ENCODE results near the gene GLYATL3.

DNA sequence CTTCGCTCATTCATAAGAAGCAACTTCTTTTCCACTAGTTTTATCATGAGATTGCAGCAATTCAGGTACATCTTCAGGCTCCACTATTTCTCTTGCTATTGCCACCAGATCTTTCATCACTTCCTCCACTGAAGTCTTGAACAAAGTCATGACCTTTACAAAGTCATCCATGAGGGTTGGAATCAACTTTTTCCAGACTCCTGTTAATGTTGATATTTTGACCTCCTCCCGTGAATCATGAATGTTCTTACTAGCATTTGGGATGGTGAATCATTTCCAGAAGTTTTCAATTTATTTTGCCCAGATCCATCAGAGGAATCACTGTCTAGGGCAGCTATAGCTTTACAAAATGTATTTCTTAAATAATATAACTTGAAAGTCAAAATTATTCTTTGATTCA, 35.0 kb upstream of the GLYATL3 start:
- TF ChIP-seq, protein P1, sequence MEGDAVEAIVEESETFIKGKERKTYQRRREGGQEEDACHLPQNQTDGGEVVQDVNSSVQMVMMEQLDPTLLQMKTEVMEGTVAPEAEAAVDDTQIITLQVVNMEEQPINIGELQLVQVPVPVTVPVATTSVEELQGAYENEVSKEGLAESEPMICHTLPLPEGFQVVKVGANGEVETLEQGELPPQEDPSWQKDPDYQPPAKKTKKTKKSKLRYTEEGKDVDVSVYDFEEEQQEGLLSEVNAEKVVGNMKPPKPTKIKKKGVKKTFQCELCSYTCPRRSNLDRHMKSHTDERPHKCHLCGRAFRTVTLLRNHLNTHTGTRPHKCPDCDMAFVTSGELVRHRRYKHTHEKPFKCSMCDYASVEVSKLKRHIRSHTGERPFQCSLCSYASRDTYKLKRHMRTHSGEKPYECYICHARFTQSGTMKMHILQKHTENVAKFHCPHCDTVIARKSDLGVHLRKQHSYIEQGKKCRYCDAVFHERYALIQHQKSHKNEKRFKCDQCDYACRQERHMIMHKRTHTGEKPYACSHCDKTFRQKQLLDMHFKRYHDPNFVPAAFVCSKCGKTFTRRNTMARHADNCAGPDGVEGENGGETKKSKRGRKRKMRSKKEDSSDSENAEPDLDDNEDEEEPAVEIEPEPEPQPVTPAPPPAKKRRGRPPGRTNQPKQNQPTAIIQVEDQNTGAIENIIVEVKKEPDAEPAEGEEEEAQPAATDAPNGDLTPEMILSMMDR (optimal IDR thresholded peaks at IDR 0.05 in 1 of 3, IDR thresholded peaks at IDR 0.05 in 1 of 3, conservative IDR thresholded peaks at IDR 0.05 in 1 of 3; ENCODE audit: extremely low read depth in 1 of 3, insufficient read depth in 2 of 3, low read length in 3 of 3): no peak
- TF ChIP-seq EZH2 (IDR thresholded peaks at IDR 0.05; ENCODE audit: low read length): no peak

Measured in keratinocyte (primary cell).